Thyroid gland (tissue), 4 donors: ENCODE results near the gene DEF6. TPM values are rescaled to one million over a fixed set of nuclear protein-coding genes. Genes with fewer than 3 reads are reported as not detected.

Experiments used
- DNase-seq, 2 donors: peaks; one replicate each; pipeline ENCODE4 v3.0.0-alpha.2; 2019
- H3K27ac ChIP-seq, 3 donors: fragments of 200-600 bp; sonication (generic); 1 replicate in 2 of 3; 2 replicates in 1 of 3; pipeline ENCODE4 v1.5.1; 2016 to 2019; ENCODE audit warnings: mild to moderate bottlenecking in 1 of 3, moderate library complexity in 1 of 3
- H3K27me3 ChIP-seq: fragments of 200-600 bp; sonication (generic); one replicate; pipeline ENCODE4 v1.5.1; 2019
- H3K36me3 ChIP-seq, 2 donors: fragments of 200-600 bp; sonication (generic); one replicate each; pipeline ENCODE4 v1.5.1; 2016 to 2019
- H3K4me1 ChIP-seq, 2 donors: fragments of 200-600 bp; sonication (generic); one replicate each; pipeline ENCODE4 v1.5.1; 2017 to 2019
- H3K4me3 ChIP-seq, 3 donors: fragments of 200-600 bp; sonication (generic); replicated peaks in 1 of 3; 1 replicate in 2 of 3; 2 replicates in 1 of 3; pipeline ENCODE4 v1.5.1; 2016; ENCODE audit warnings: mild to moderate bottlenecking in 1 of 3
- H3K9me3 ChIP-seq: fragments of 200-600 bp; sonication (generic); one replicate; pipeline ENCODE4 v1.5.1; 2017
- CTCF ChIP-seq, 6 experiments: fragments of 200-600 bp in 3 of 6; fragments of 450-650 bp in 3 of 6; sonication (generic) in 3 of 6; IDR thresholded peaks; one replicate each; pipeline ENCODE4 v1.5.1; 2016 to 2019; ENCODE audit warnings: antibody characterized with exemption in 6 of 6, mild to moderate bottlenecking in 2 of 6, inconsistent platforms in 1 of 6, moderate library complexity in 1 of 6
- POLR2A ChIP-seq, 2 donors: fragments of 450-650 bp; IDR thresholded peaks; one replicate each; pipeline ENCODE4 v1.6.1; 2017; ENCODE audit warnings: antibody characterized with exemption in 2 of 2, mild to moderate bottlenecking in 2 of 2, moderate library complexity in 1 of 2
- whole genome bisulfite sequencing, 2 donors: methylation state at CpG; one replicate each; pipeline ENCODE4 v1.1.5; 2017; 5-methylcytosine and 5-hydroxymethylcytosine counted together
- intact Hi-C: fragments of 100-400 bp; cut with DNase I; formaldehyde crosslinking; loops from one replicate; pipeline ENCODE4 v1.15.1; 2023
- total RNA-seq, 4 donors: library from RNA; depleted of rRNA; stranded (reverse); fragments of >200 nt; gene quantifications; one replicate each; pipeline ENCODE4 v1.2.3, GENCODE V29; 2016

DEF6 gene
- total RNA-seq, 4 donors from 2014 or later: 5.2 to 9.3 (median 6.0) TPM

DNA sequence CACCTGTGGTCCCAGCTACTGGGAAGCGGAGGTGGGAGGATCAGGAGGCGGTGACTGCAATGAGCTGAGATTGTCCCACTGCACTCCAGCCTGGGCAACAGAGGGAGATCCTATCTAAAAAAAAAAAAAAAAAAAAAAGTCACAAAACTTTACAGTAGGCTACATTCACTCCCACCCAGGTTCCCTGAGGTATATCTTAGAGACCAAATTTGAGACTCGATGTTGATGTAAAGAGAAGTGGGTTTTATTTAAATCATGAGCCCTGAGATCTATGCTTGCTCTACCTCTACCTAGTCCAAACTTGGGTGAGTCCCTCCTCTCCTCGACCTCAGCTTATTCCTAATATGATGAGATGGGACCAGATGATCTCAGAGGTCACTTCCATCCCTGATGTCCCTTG, 8.8 kb upstream of the DEF6 start:
- intact Hi-C loops: no loop called here
- Histone ChIP-seq H3K9me3 (no peaks in the 10 kb centered on the region), H3K27me3 (no peaks in the 10 kb centered on the region), H3K36me3 (peaks cover 86 to 90% of the 10 kb centered on the region in 2 donors), H3K4me1 (no peaks in the 10 kb centered on the region), H3K27ac (no peak overlapping the region), H3K4me3 (no peak overlapping the region)
- WGBS, 2 donors: 74 to 75% methylated on average over 4 of the region's 4 CpGs
- TF ChIP-seq POLR2A (IDR thresholded peaks at IDR 0.05) (no peak), CTCF (IDR thresholded peaks at IDR 0.05) (no peak)
- no peak for DNase-seq

GRCh38 chr6:35291491-35291890, 6.1 kb upstream of the DEF6 start:
- Histone ChIP-seq H3K4me1 (no peaks in the 10 kb centered on the region), H3K36me3 (peaks cover 80 to 81% of the 10 kb centered on the region in 2 donors), H3K9me3 (no peaks in the 10 kb centered on the region), H3K27me3 (no peaks in the 10 kb centered on the region), H3K4me3 (no peak overlapping the region), H3K27ac (no peak overlapping the region)
- DNase-seq: no peak
- no peak for TF ChIP-seq POLR2A (IDR thresholded peaks at IDR 0.05)
- intact Hi-C loops: no loop called here
- 96 to 99% methylated on average over 10 to 12 of the region's 13 CpGs for WGBS, 2 donors

DNA sequence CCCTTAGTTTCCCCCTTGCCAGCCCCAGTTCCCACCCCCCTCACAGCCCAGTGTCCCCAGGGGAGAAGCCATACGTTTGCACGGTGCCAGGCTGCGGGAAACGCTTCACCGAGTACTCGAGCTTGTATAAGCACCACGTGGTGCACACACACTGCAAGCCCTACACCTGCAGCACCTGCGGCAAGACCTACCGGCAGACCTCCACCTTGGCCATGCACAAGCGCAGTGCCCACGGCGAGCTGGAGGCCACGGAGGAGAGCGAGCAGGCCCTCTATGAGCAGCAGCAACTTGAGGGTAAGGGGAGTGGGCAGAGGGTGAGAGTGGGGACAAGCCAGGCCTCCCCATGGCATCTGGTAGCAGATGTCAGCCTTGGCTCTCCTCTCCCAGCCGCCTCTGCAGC, 5.1 kb upstream of the DEF6 start:
- Histone ChIP-seq H3K9me3 (no peaks in the 10 kb centered on the region), H3K27ac (no peak overlapping the region), H3K36me3 (peaks cover 70 to 71% of the 10 kb centered on the region in 2 donors), H3K27me3 (no peaks in the 10 kb centered on the region), H3K4me1 (peaks cover 0 to 6% of the 10 kb centered on the region in 2 donors), H3K4me3 (no peak overlapping the region)
- peak; percentile 45 to 51 for DNase-seq
- intact Hi-C loops: no loop called here
- TF ChIP-seq CTCF (IDR thresholded peaks at IDR 0.05) (no peak), POLR2A (IDR thresholded peaks at IDR 0.05) (no peak)
- 50 to 56% methylated on average over 14 to 15 of the region's 15 CpGs for WGBS, 2 donors

- no peak for DNase-seq
- Histone ChIP-seq H3K9me3 (no peaks in the 10 kb centered on the region), H3K36me3 (peaks cover 58 to 59% of the 10 kb centered on the region in 2 donors), H3K27me3 (no peaks in the 10 kb centered on the region), H3K4me1 (peaks cover 4 to 16% of the 10 kb centered on the region in 2 donors), H3K4me3 (no peak overlapping the region), H3K27ac (no peak overlapping the region)
- no peak for TF ChIP-seq POLR2A (IDR thresholded peaks at IDR 0.05)
- no peak for TF ChIP-seq CTCF (IDR thresholded peaks at IDR 0.05)
- intact Hi-C loops: no loop called here
- WGBS, 2 donors: 87 to 94% methylated on average over 9 of the region's 9 CpGs
Observed at GRCh38 chr6:35293681-35294080, 3.9 kb upstream of the DEF6 start.

DNA sequence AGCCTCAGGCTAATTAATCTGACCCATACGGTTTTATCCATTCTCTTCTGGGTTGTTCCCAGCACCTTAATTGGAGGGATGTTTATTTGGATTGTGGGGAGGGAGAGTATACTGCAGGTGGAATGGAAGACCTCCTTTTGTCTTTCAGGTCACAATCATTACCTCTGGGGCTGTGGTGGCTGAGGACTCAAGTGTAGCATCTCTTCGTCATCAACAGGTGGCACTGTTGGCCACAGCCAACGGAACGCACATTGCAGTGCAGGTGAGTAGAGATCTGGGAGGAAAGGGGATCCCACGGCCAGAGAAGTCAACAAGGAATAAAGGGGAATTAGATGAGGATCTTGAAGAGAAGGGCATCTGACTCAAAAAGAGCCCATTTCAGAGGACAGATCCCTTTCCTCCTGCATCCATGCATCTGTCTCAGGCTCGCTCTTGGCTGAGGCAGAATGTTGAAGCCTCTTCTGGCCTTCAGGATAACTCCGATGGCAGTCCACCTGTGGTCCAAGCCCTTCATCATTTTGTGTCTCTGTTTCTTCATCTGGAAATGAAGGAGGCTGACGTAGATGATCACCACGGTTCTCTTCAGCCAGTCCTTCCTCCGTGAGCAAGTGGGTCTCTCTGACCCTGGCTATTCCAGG, 3.2 kb upstream of the DEF6 start:
- peak; percentile 54 to 62 for DNase-seq
- Histone ChIP-seq H3K4me1 (peaks cover 4 to 16% of the 10 kb centered on the region in 2 donors), H3K27ac (no peak overlapping the region), H3K36me3 (peaks cover 51 to 54% of the 10 kb centered on the region in 2 donors), H3K27me3 (no peaks in the 10 kb centered on the region), H3K9me3 (no peaks in the 10 kb centered on the region), H3K4me3 (no peak overlapping the region)
- intact Hi-C loops: no loop called here
- no peak for TF ChIP-seq POLR2A (IDR thresholded peaks at IDR 0.05)
- TF ChIP-seq CTCF (IDR thresholded peaks at IDR 0.05): peak; percentile 37 to 84 (median 63)
- 58 to 61% methylated on average over 10 of the region's 10 CpGs for WGBS, 2 donors
